Esophagus squamous epithelium (tissue), 4 donors: ENCODE measurements around the gene RASSF5.

Source experiments
- CTCF ChIP-seq, 6 experiments: fragments of 450-650 bp in 4 of 6; fragments of 200-600 bp in 2 of 6; sonication (generic) in 2 of 6; IDR thresholded peaks; one replicate each; pipeline ENCODE4 v1.5.1; 2016 to 2019; ENCODE audit warnings: antibody characterized with exemption in 6 of 6, mild to moderate bottlenecking in 4 of 6, moderate library complexity in 4 of 6
- POLR2A ChIP-seq, 4 donors: fragments of 450-650 bp; IDR thresholded peaks; one replicate each; pipeline ENCODE4 v1.6.1; 2017; ENCODE audit warnings: antibody characterized with exemption in 4 of 4, mild to moderate bottlenecking in 4 of 4, moderate library complexity in 3 of 4

- TF ChIP-seq CTCF (IDR thresholded peaks at IDR 0.05) = no peak
- TF ChIP-seq POLR2A (IDR thresholded peaks at IDR 0.05) = no peak
These were observed 73.2 kb downstream of the RASSF5 start for GRCh38 chr1:206580438-206581113.
